Naive thymus-derived CD4-positive, alpha-beta T cell (primary cell): ENCODE data around the gene AKAP1. TPM values are rescaled to one million over a fixed set of nuclear protein-coding genes. Genes with fewer than 3 reads are reported as not detected.

Experiments
- ATAC-seq: fragments of 150-1000 bp; cut with Tn5 transposase; 2 replicates; pipeline ENCODE4 v1.10.0; 2021; ENCODE audit warnings: mild to moderate bottlenecking, moderate library complexity
- CTCF ChIA-PET: fragments of 350-600 bp; sonication (Branson Sonifier 250); formaldehyde crosslinking; loops from one replicate; lab custom pipeline; 2021; ENCODE audit warnings: antibody characterized with exemption; lab: Charles Lee
- POLR2A ChIA-PET: fragments of 350-600 bp; sonication (Branson Sonifier 250); formaldehyde crosslinking; loops from one replicate; lab custom pipeline; 2021; ENCODE audit warnings: antibody characterized with exemption, inconsistent platforms; lab: Charles Lee
- DNase-seq, 9 donors: peaks; one replicate each; pipeline versions ENCODE4 v3.0.0 to v3.0.0-alpha.2; 2020 to 2022; ENCODE audit warnings: mixed read lengths in 1 of 9
- H3K27ac ChIP-seq: one replicate; pipeline ENCODE4 v1.7.0; 2013; ENCODE audit warnings: mild to moderate bottlenecking, low read depth, low read length, moderate library complexity
- H3K27me3 ChIP-seq, 2 donors: one replicate each; pipeline ENCODE4 v1.7.0; 2013; ENCODE audit warnings: low read length in 2 of 2, mild to moderate bottlenecking in 2 of 2, moderate library complexity in 2 of 2; ENCODE audit not compliant: control insufficient read depth in 2 of 2, insufficient read depth in 2 of 2
- H3K36me3 ChIP-seq, 3 experiments: 1 replicate in 2 of 3; 2 replicates in 1 of 3; pipeline ENCODE4 v1.7.0; 2013; ENCODE audit warnings: low read length in 3 of 3, mild to moderate bottlenecking in 3 of 3, moderate library complexity in 1 of 3; ENCODE audit not compliant: insufficient read depth in 3 of 3, control insufficient read depth in 2 of 3
- H3K4me1 ChIP-seq, 2 donors: one replicate each; pipeline ENCODE4 v1.7.0; 2013; ENCODE audit warnings: low read length in 2 of 2, mild to moderate bottlenecking in 2 of 2, moderate library complexity in 1 of 2; ENCODE audit not compliant: control insufficient read depth in 2 of 2, insufficient read depth in 2 of 2
- H3K4me3 ChIP-seq: 2 replicates; pipeline ENCODE4 v1.7.0; 2013; ENCODE audit warnings: mild to moderate bottlenecking, low read length
- H3K9me3 ChIP-seq, 3 experiments: 1 replicate in 2 of 3; 2 replicates in 1 of 3; pipeline ENCODE4 v1.7.0; 2013; ENCODE audit warnings: low read length in 3 of 3; ENCODE audit not compliant: control insufficient read depth in 2 of 3
- H3K27ac Mint-ChIP-seq, 9 donors: one replicate each; pipeline ENCODE4 v1.8.0; 2020 to 2022; ENCODE audit warnings: mixed read lengths in 9 of 9, mild to moderate bottlenecking in 8 of 9, moderate library complexity in 5 of 9, inconsistent platforms in 2 of 9
- H3K27me3 Mint-ChIP-seq, 5 donors: one replicate each; pipeline ENCODE4 v1.8.0; 2021 to 2022; ENCODE audit warnings: mixed read lengths in 5 of 5, mild to moderate bottlenecking in 1 of 5
- H3K36me3 Mint-ChIP-seq, 5 donors: one replicate each; pipeline ENCODE4 v1.8.0; 2020 to 2022; ENCODE audit warnings: mixed read lengths in 5 of 5, mild to moderate bottlenecking in 3 of 5, inconsistent platforms in 1 of 5
- H3K4me1 Mint-ChIP-seq, 7 donors: one replicate each; pipeline ENCODE4 v1.8.0; 2020 to 2022; ENCODE audit warnings: mixed read lengths in 7 of 7, mild to moderate bottlenecking in 3 of 7, inconsistent platforms in 1 of 7
- H3K4me3 Mint-ChIP-seq, 10 donors: one replicate each; pipeline ENCODE4 v1.8.0; 2020 to 2022; ENCODE audit warnings: mild to moderate bottlenecking in 10 of 10, mixed read lengths in 10 of 10, moderate library complexity in 6 of 10, inconsistent platforms in 2 of 10
- H3K9me3 Mint-ChIP-seq, 11 donors: one replicate each; pipeline ENCODE4 v1.8.0; 2020 to 2022; ENCODE audit warnings: mixed read lengths in 11 of 11, mild to moderate bottlenecking in 4 of 11, inconsistent platforms in 1 of 11, moderate library complexity in 1 of 11
- intact Hi-C, 2 donors: fragments of 100-400 bp; cut with micrococcal nuclease; formaldehyde crosslinking; loops; one replicate each; pipeline ENCODE4 v1.15.1; 2023
- polyA plus RNA-seq, 2 donors: library from polyadenylated mRNA; unstranded; fragments of 300-500 nt; fragmentation: Illumina TruSeq; gene quantifications; one replicate each; pipeline ENCODE4 v1.2.3, GENCODE V29; 2021
- total RNA-seq, 6 experiments: library from RNA in 5 of 6; stranded (reverse) in 5 of 6; gene quantifications; 1 replicate in 5 of 6; 2 replicates in 1 of 6; pipeline ENCODE4 v1.2.3 and lab custom pipeline; 2021 to 2026

The AKAP1 gene
- total and polyA plus RNA-seq, 7 experiments from 2014 or later: 13.2 to 35.8 (median 26.6) TPM

DNA sequence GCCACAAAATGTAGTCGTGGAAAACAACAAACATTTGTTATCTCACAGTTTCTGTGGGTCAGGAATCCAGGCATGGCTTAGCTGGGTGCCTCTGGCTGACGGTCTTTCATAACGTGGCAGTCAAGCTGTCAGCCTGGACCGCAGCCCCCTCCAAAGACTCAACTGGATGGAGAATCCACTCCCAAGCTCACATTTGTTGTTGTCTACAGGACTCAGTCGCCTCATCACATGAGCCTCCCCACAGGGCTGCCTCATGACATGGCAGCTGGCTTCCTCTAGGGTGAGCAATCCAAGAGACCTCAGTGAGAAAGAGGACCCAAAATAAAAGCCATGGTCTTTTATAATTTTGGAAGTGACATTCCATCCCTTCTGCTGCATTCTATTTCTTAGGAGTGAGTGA is 34.7 kb upstream of the AKAP1 start:
- Histone ChIP-seq H3K9me3 (no peaks in the 10 kb centered on the region), H3K4me1 (peaks cover 4 to 7% of the 10 kb centered on the region in 2 donors), H3K36me3 (no peaks in the 10 kb centered on the region), H3K27me3 (peaks cover 0 to 7% of the 10 kb centered on the region in 2 donors), H3K27ac (no peak overlapping the region), H3K4me3 (no peak overlapping the region)
- Mint-ChIP-seq H3K27ac (no peak overlapping the region), H3K4me3 (no peak overlapping the region), H3K27me3 (peaks cover 25 to 45% (median 29%) of the 10 kb centered on the region in 5 donors), H3K36me3 (peaks cover 0 to 4% (median 0%) of the 10 kb centered on the region in 5 donors), H3K4me1 (peaks cover 16 to 21% (median 17%) of the 10 kb centered on the region in 7 donors), H3K9me3 (peaks cover 0 to 5% (median 0%) of the 10 kb centered on the region in 11 donors)
- intact Hi-C loops: no loop called here
- ATAC-seq (no peak), DNase-seq (no peak)
- ChIA-PET POLR2A (no interaction called here), CTCF (no interaction called here)

- peaks cover 0 to 7% of the 10 kb centered on the region in 2 donors for H3K27me3 ChIP-seq
- CTCF ChIA-PET: no interaction called here
- no peak overlapping the region for H3K27ac Mint-ChIP-seq
Observed at GRCh38 chr17:57051886-57052361, 33.1 kb upstream of the AKAP1 start.

GRCh38 chr17:57062865-57063264 is 22.2 kb upstream of the AKAP1 start:
- Histone ChIP-seq H3K9me3 (no peaks in the 10 kb centered on the region), H3K27me3 (no peaks in the 10 kb centered on the region), H3K27ac (no peak overlapping the region), H3K36me3 (no peaks in the 10 kb centered on the region), H3K4me3 (no peak overlapping the region), H3K4me1 (no peaks in the 10 kb centered on the region)
- ATAC-seq (no peak), DNase-seq (no peak)
- CTCF ChIA-PET: no interaction called here
- H3K9me3 Mint-ChIP-seq: peaks cover 0 to 2% (median 0%) of the 10 kb centered on the region in 11 donors
- intact Hi-C loops: no loop called here
- H3K36me3 Mint-ChIP-seq: no peaks in the 10 kb centered on the region
- H3K27ac Mint-ChIP-seq: no peak overlapping the region
- peaks cover 0 to 16% (median 6%) of the 10 kb centered on the region in 5 donors for H3K27me3 Mint-ChIP-seq
- POLR2A ChIA-PET: no interaction called here
- H3K4me1 Mint-ChIP-seq: no peaks in the 10 kb centered on the region
- no peak overlapping the region for H3K4me3 Mint-ChIP-seq

More at GRCh38 chr17:57051886-57052361, 33.1 kb upstream of the AKAP1 start:
- H3K4me3 ChIP-seq: no peak overlapping the region
- Mint-ChIP-seq H3K9me3 (peaks cover 0 to 5% (median 0%) of the 10 kb centered on the region in 11 donors), H3K27me3 (peaks cover 10 to 31% (median 16%) of the 10 kb centered on the region in 5 donors), H3K4me1 (peaks cover 10 to 13% (median 12%) of the 10 kb centered on the region in 7 donors), H3K36me3 (peaks cover 0 to 4% (median 0%) of the 10 kb centered on the region in 5 donors), H3K4me3 (no peak overlapping the region)
- POLR2A ChIA-PET: no interaction called here
- ATAC-seq (no peak), DNase-seq (no peak)
- H3K36me3 ChIP-seq: no peaks in the 10 kb centered on the region
- H3K9me3 ChIP-seq: no peaks in the 10 kb centered on the region
- no peak overlapping the region for H3K27ac ChIP-seq
- H3K4me1 ChIP-seq: no peaks in the 10 kb centered on the region
- intact Hi-C loops: no loop called here

DNA sequence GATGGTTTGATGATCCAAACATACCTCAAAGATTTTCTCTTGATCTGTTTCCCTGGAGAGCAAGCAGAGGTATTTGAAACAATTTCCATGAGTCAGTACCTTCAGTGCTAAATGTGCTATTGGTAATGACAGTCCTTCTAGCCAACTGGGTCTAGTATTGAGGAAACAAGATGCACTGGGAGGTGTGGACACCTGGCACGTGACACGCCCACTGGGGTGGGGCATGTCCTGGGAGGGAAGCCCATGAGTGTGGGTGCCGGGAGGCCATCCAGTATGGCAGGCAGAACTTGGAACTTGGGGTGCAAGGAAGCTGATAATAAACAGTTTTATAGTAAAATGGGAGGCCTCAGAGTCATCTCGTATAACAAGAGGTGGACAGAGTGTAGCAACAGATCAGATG is 17.9 kb upstream of the AKAP1 start:
- POLR2A ChIA-PET: no interaction called here

DNA sequence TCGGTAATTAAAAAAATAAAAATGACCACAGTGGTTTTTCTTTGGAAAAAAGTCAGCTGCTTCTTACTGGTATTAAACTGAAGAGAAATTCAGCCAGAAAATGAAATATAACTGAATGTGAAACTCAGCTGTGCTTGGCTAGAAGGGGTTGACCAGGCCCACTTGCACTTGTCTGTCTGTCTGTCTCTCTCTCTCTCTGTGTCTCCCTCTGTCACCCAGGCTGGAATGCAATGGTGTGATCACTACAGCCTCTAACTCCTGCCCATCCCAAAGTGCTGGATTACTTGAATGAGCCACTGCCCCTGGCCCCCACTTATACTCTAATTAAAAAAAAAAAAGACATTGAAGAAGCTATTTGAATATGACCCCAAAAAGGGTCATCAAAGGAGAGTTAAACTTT is 17.3 kb upstream of the AKAP1 start:
- Histone ChIP-seq H3K27me3 (peaks cover 0 to 4% of the 10 kb centered on the region in 2 donors), H3K4me3 (no peak overlapping the region), H3K27ac (no peak overlapping the region), H3K4me1 (no peaks in the 10 kb centered on the region), H3K9me3 (no peaks in the 10 kb centered on the region), H3K36me3 (no peaks in the 10 kb centered on the region)
- Mint-ChIP-seq H3K4me3 (no peak overlapping the region), H3K27me3 (peaks cover 0 to 21% (median 6%) of the 10 kb centered on the region in 5 donors), H3K4me1 (no peaks in the 10 kb centered on the region), H3K36me3 (no peaks in the 10 kb centered on the region), H3K9me3 (peaks cover 0 to 2% (median 0%) of the 10 kb centered on the region in 11 donors), H3K27ac (no peak overlapping the region)
- CTCF ChIA-PET: no interaction called here
- POLR2A ChIA-PET: interaction anchor here (0.5 kb wide), 1 partner anchor 114 kb away, joined by 3 read pairs; no protein-coding TSS in a partner anchor
- intact Hi-C loops: no loop called here
- no peak for DNase-seq
- ATAC-seq: no peak

More for the DNA sequence above, 17.9 kb upstream of the AKAP1 start:
- H3K4me3 ChIP-seq: no peak overlapping the region
- Mint-ChIP-seq H3K9me3 (peaks cover 0 to 2% (median 0%) of the 10 kb centered on the region in 11 donors), H3K4me1 (no peaks in the 10 kb centered on the region), H3K4me3 (no peak overlapping the region), H3K27ac (no peak overlapping the region), H3K27me3 (peaks cover 0 to 18% (median 6%) of the 10 kb centered on the region in 5 donors), H3K36me3 (no peaks in the 10 kb centered on the region)
- H3K27ac ChIP-seq: no peak overlapping the region
- no peaks in the 10 kb centered on the region for H3K36me3 ChIP-seq
- intact Hi-C loops: no loop called here
- no peak for ATAC-seq
- CTCF ChIA-PET: no interaction called here
- peaks cover 0 to 4% of the 10 kb centered on the region in 2 donors for H3K27me3 ChIP-seq
- no peak for DNase-seq
- H3K9me3 ChIP-seq: no peaks in the 10 kb centered on the region
- H3K4me1 ChIP-seq: no peaks in the 10 kb centered on the region

- Histone ChIP-seq H3K27ac (no peak overlapping the region), H3K27me3 (peaks cover 0 to 4% of the 10 kb centered on the region in 2 donors), H3K4me1 (no peaks in the 10 kb centered on the region), H3K36me3 (no peaks in the 10 kb centered on the region), H3K4me3 (no peak overlapping the region), H3K9me3 (no peaks in the 10 kb centered on the region)
- DNase-seq (no peak), ATAC-seq (no peak)
- intact Hi-C loops: no loop called here
- Mint-ChIP-seq H3K27ac (no peak overlapping the region), H3K27me3 (peaks cover 0 to 19% (median 6%) of the 10 kb centered on the region in 5 donors), H3K36me3 (no peaks in the 10 kb centered on the region), H3K4me1 (no peaks in the 10 kb centered on the region), H3K9me3 (peaks cover 0 to 2% (median 0%) of the 10 kb centered on the region in 11 donors), H3K4me3 (no peak overlapping the region)
- ChIA-PET CTCF (no interaction called here), POLR2A (interaction anchor here (0.5 kb wide), 1 partner anchor 114 kb away, joined by 3 read pairs; no protein-coding TSS in a partner anchor)
Observed at GRCh38 chr17:57068222-57068658, 16.8 kb upstream of the AKAP1 start.

- H3K9me3 Mint-ChIP-seq: peaks cover 0 to 2% (median 0%) of the 10 kb centered on the region in 11 donors
Observed at GRCh38 chr17:57068707-57069106, 16.3 kb upstream of the AKAP1 start.

More at GRCh38 chr17:57068707-57069106, 16.3 kb upstream of the AKAP1 start:
- DNase-seq (no peak), ATAC-seq (no peak)
- no peaks in the 10 kb centered on the region for H3K9me3 ChIP-seq
- Mint-ChIP-seq H3K4me3 (no peak overlapping the region), H3K27ac (no peak overlapping the region), H3K27me3 (peaks cover 0 to 19% (median 6%) of the 10 kb centered on the region in 5 donors), H3K36me3 (no peaks in the 10 kb centered on the region), H3K4me1 (no peaks in the 10 kb centered on the region)
- CTCF ChIA-PET: no interaction called here
- no peaks in the 10 kb centered on the region for H3K36me3 ChIP-seq
- POLR2A ChIA-PET: no interaction called here
- H3K27me3 ChIP-seq: peaks cover 0 to 4% of the 10 kb centered on the region in 2 donors
- no peak overlapping the region for H3K27ac ChIP-seq
- intact Hi-C loops: no loop called here
- H3K4me1 ChIP-seq: no peaks in the 10 kb centered on the region
- H3K4me3 ChIP-seq: no peak overlapping the region
